Measurements from ENCODE around the gene RTP5.

GRCh38 chr2:241891315-241891987, 21.9 kb downstream of the RTP5 start:
- TF ChIP-seq, protein P1, sequence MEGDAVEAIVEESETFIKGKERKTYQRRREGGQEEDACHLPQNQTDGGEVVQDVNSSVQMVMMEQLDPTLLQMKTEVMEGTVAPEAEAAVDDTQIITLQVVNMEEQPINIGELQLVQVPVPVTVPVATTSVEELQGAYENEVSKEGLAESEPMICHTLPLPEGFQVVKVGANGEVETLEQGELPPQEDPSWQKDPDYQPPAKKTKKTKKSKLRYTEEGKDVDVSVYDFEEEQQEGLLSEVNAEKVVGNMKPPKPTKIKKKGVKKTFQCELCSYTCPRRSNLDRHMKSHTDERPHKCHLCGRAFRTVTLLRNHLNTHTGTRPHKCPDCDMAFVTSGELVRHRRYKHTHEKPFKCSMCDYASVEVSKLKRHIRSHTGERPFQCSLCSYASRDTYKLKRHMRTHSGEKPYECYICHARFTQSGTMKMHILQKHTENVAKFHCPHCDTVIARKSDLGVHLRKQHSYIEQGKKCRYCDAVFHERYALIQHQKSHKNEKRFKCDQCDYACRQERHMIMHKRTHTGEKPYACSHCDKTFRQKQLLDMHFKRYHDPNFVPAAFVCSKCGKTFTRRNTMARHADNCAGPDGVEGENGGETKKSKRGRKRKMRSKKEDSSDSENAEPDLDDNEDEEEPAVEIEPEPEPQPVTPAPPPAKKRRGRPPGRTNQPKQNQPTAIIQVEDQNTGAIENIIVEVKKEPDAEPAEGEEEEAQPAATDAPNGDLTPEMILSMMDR (IDR thresholded peaks at IDR 0.05) = no peak
- no peak for TF ChIP-seq EZH2 (IDR thresholded peaks at IDR 0.05; ENCODE audit: borderline replicate concordance, insufficient read depth, low read depth, low read length, poor library complexity, severe bottlenecking)

All from B cell (primary cell).